NB4 (cell line): ENCODE measurements around the gene UBR7.

Experiments used
- CTCF ChIP-seq: IDR thresholded peaks from one replicate; pipeline ENCODE4 v1.5.1; 2012; ENCODE audit warnings: low read depth, low read length
- POLR2A ChIP-seq: IDR thresholded peaks from 2 replicates; pipeline ENCODE4 v1.6.1; 2011; ENCODE audit warnings: mild to moderate bottlenecking; ENCODE audit not compliant: insufficient read length; ENCODE audit errors: extremely low read depth

DNA sequence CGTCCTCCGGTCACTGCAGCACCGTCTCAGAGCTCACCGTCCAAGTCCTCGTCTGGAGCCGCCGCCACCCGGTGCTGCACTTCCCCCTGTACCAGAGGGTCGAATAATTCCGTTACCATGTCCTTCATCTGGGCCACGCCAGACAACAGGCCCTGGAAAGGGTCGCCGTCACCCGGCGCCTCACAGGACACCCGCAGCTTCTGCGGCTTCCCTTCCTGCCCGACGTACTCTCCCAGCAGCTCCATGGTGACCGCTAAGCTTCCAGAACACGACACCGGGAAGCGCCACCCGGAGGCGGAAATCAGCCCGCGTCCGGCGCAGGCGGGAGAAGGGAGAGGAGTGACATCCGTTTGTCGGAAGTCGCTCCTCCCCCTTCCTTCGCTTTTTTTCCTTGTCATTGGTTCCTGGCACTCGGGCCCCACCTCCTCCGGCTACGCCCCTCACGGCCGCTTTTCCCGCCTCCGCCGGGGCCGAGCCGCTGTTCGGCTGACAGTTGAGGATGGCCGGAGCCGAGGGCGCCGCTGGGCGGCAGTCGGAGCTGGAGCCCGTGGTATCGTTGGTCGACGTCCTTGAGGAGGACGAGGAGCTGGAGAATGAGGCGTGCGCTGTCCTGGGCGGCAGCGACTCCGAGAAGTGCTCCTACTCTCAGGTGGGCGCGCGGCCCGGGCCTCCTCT, at the start of gene UBR7, which contains the start of gene GON7:
- TF ChIP-seq CTCF = no peak
- TF ChIP-seq POLR2A = peak; percentile 63
